Stomach smooth muscle (tissue), 2 donors: ENCODE measurements around the gene BOK.
A peak's percentile ranks its signal among the peaks of the same experiment; 100 is the strongest.

Experiments
- H3K27ac ChIP-seq: one replicate; pipeline ENCODE4 v1.7.0; 2013; ENCODE audit warnings: mild to moderate bottlenecking, low read length, inconsistent platforms
- H3K27me3 ChIP-seq, 2 donors: one replicate each; pipeline ENCODE4 v1.7.0; 2013; ENCODE audit warnings: low read length in 2 of 2; ENCODE audit not compliant: insufficient read depth in 2 of 2, control insufficient read depth in 1 of 2
- H3K36me3 ChIP-seq, 2 donors: one replicate each; pipeline ENCODE4 v1.7.0; 2013; ENCODE audit warnings: low read length in 2 of 2; ENCODE audit not compliant: control insufficient read depth in 2 of 2, insufficient read depth in 2 of 2
- H3K4me1 ChIP-seq: one replicate; pipeline ENCODE4 v1.7.0; 2013; ENCODE audit warnings: low read length; ENCODE audit not compliant: control insufficient read depth, insufficient read depth
- H3K4me3 ChIP-seq, 2 donors: one replicate each; pipeline ENCODE4 v1.7.0; 2013; ENCODE audit warnings: low read length in 2 of 2
- H3K9ac ChIP-seq, 2 donors: one replicate each; pipeline ENCODE4 v1.7.0; 2013; ENCODE audit warnings: low read length in 2 of 2, mild to moderate bottlenecking in 1 of 2
- H3K9me3 ChIP-seq, 2 donors: one replicate each; pipeline ENCODE4 v1.7.0; 2013; ENCODE audit warnings: low read length in 2 of 2; ENCODE audit not compliant: control insufficient read depth in 2 of 2
- donor health status: healthy.
- donor health status: Pancreatic carcinoma.

The BOK gene

GRCh38 chr2:241539616-241540374 is 18.8 kb upstream of the BOK start:
- Histone ChIP-seq H3K9me3 (no peaks in the 10 kb centered on the region), H3K36me3 (no peaks in the 10 kb centered on the region), H3K4me1 (peaks cover 13% of the 10 kb centered on the region), H3K27me3 (peaks cover 23 to 40% of the 10 kb centered on the region in 2 donors), H3K9ac (no peak overlapping the region), H3K27ac (no peak overlapping the region), H3K4me3 (no peak overlapping the region)

DNA sequence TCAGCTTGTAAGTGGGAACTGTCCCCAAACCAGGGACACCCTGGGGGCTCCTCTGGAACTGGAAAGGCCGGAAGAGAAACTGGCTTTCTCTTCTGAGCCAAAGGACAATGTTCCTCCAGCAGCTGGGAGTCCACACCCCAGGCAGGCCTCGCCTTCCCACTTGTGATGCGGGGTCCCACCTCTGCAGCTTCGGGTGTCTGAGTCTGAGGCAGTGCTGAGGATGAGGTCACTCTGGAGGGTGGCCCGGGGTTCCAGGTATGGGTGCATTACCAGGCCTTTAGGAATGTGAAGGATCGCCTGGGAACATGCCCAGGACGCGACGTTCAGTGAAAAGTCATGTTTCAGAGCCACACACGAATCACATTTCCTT is 18.2 kb upstream of the BOK start:
- Histone ChIP-seq H3K27ac (no peak overlapping the region), H3K9ac (no peak overlapping the region), H3K4me1 (peaks cover 15% of the 10 kb centered on the region), H3K4me3 (peak overlapping the region in 1 of 2 donors; percentile 59), H3K9me3 (no peaks in the 10 kb centered on the region), H3K36me3 (no peaks in the 10 kb centered on the region), H3K27me3 (peaks cover 23 to 42% of the 10 kb centered on the region in 2 donors)

GRCh38 chr2:241540771-241541561 is 17.6 kb upstream of the BOK start:
- Histone ChIP-seq H3K36me3 (no peaks in the 10 kb centered on the region), H3K9ac (no peak overlapping the region), H3K27me3 (peaks cover 26 to 42% of the 10 kb centered on the region in 2 donors), H3K4me1 (peaks cover 17% of the 10 kb centered on the region), H3K9me3 (no peaks in the 10 kb centered on the region), H3K27ac (no peak overlapping the region), H3K4me3 (peak overlapping the region; percentile 27 to 59)

GRCh38 chr2:241541564-241542277 is 16.8 kb upstream of the BOK start:
- Histone ChIP-seq H3K4me1 (peaks cover 23% of the 10 kb centered on the region), H3K9me3 (no peaks in the 10 kb centered on the region), H3K27me3 (peaks cover 30 to 42% of the 10 kb centered on the region in 2 donors), H3K36me3 (no peaks in the 10 kb centered on the region), H3K4me3 (peak overlapping the region in 1 of 2 donors; percentile 35), H3K27ac (no peak overlapping the region), H3K9ac (no peak overlapping the region)

- Histone ChIP-seq H3K27me3 (peaks cover 30 to 42% of the 10 kb centered on the region in 2 donors), H3K9me3 (no peaks in the 10 kb centered on the region), H3K9ac (no peak overlapping the region), H3K4me3 (no peak overlapping the region), H3K4me1 (peaks cover 28% of the 10 kb centered on the region), H3K27ac (no peak overlapping the region), H3K36me3 (no peaks in the 10 kb centered on the region)
Observed at GRCh38 chr2:241542278-241542605, 16.3 kb upstream of the BOK start.

- no peak overlapping the region for H3K4me3 ChIP-seq
- peaks cover 32% of the 10 kb centered on the region for H3K4me1 ChIP-seq
- H3K36me3 ChIP-seq = no peaks in the 10 kb centered on the region
- H3K27ac ChIP-seq = no peak overlapping the region
- no peaks in the 10 kb centered on the region for H3K9me3 ChIP-seq
- peaks cover 27 to 28% of the 10 kb centered on the region in 2 donors for H3K27me3 ChIP-seq
- no peak overlapping the region for H3K9ac ChIP-seq
Observed at GRCh38 chr2:241545106-241545505, 13.4 kb upstream of the BOK start.

DNA sequence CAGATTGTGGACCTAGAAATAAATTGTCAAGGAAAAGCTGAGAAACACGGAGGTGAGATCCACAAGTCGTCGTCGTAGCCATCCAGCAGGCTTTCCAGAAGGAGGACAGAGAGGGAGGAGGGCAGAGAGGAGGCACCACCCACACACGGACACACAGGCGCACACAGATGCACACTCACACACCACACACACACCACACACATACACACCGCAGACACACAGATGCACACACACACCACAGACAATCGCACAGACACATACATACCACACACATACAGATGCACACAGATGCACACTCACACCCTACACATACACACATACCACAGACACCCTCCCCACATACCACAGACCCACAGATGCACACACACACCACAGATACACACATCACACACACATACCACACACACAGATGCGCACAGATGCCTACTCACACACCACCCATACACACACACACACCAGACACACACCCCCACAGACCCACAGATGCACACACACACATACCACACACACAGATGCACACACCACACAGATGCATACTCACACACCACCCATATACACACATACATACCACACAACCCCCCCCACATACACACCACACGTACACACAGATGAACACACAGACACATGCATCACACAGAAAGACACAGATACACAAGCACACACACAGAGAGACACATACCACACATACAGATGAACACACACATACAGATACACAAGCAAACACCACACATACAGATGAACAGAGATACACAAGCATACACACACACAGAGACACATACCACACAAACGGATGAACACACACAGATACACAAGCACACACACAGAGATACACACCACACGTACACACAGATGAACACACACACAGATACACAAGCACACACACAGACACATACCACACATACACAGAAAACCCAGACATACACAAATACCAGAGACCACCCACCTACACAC is 12.7 kb upstream of the BOK start:
- Histone ChIP-seq H3K27me3 (peaks cover 21 to 23% of the 10 kb centered on the region in 2 donors), H3K36me3 (no peaks in the 10 kb centered on the region), H3K9ac (no peak overlapping the region), H3K4me1 (peaks cover 34% of the 10 kb centered on the region), H3K4me3 (no peak overlapping the region), H3K27ac (no peak overlapping the region), H3K9me3 (no peaks in the 10 kb centered on the region)

- H3K36me3 ChIP-seq = no peaks in the 10 kb centered on the region
- no peak overlapping the region for H3K27ac ChIP-seq
- H3K4me3 ChIP-seq = no peak overlapping the region
- H3K4me1 ChIP-seq = peaks cover 33% of the 10 kb centered on the region
- no peaks in the 10 kb centered on the region for H3K9me3 ChIP-seq
- peaks cover 12 to 17% of the 10 kb centered on the region in 2 donors for H3K27me3 ChIP-seq
- no peak overlapping the region for H3K9ac ChIP-seq
Observed at GRCh38 chr2:241546771-241547498, 11.6 kb upstream of the BOK start.

- H3K4me3 ChIP-seq = no peak overlapping the region
- peaks cover 6 to 13% of the 10 kb centered on the region in 2 donors for H3K27me3 ChIP-seq
- no peak overlapping the region for H3K9ac ChIP-seq
- H3K27ac ChIP-seq = no peak overlapping the region
- no peaks in the 10 kb centered on the region for H3K9me3 ChIP-seq
- peaks cover 33% of the 10 kb centered on the region for H3K4me1 ChIP-seq
- no peaks in the 10 kb centered on the region for H3K36me3 ChIP-seq
Observed at GRCh38 chr2:241547781-241548450, 10.6 kb upstream of the BOK start.
